ENCODE data around the gene ZNF407.

Gene ZNF407

GRCh38 chr18:75104483-75104882 lies 506.8 kb downstream of the ZNF407 start:
- no peak for DNase-seq (ENCODE audit: low read depth)

- no peak for DNase-seq (ENCODE audit: low read depth)
These were observed 508.0 kb downstream of the ZNF407 start for GRCh38 chr18:75105551-75106254.

GRCh38 chr18:75106746-75107145 lies 509.1 kb downstream of the ZNF407 start:
- DNase-seq (ENCODE audit: low read depth): no peak

GRCh38 chr18:75107196-75107930 lies 509.7 kb downstream of the ZNF407 start:
- no peak for DNase-seq (ENCODE audit: low read depth)

- DNase-seq (ENCODE audit: low read depth): no peak
These were observed 510.2 kb downstream of the ZNF407 start for GRCh38 chr18:75107931-75108276.

- no peak for DNase-seq (ENCODE audit: low read depth)
These were observed 511.1 kb downstream of the ZNF407 start for GRCh38 chr18:75108579-75109318.

GRCh38 chr18:75109319-75109691 lies 511.6 kb downstream of the ZNF407 start:
- DNase-seq (ENCODE audit: low read depth): no peak

- no peak for DNase-seq (ENCODE audit: low read depth)
These were observed 512.1 kb downstream of the ZNF407 start for GRCh38 chr18:75109819-75110218.

- DNase-seq (ENCODE audit: low read depth): no peak
These were observed 512.6 kb downstream of the ZNF407 start for GRCh38 chr18:75110311-75110710.

GRCh38 chr18:75110846-75111415 lies 513.3 kb downstream of the ZNF407 start:
- no peak for DNase-seq (ENCODE audit: low read depth)

- peak; percentile 62 for DNase-seq (ENCODE audit: low read depth)
These were observed 514.1 kb downstream of the ZNF407 start for GRCh38 chr18:75111760-75112159.

GRCh38 chr18:75112186-75113096 lies 514.8 kb downstream of the ZNF407 start:
- DNase-seq (ENCODE audit: low read depth): no peak

GRCh38 chr18:75113455-75113854 lies 515.8 kb downstream of the ZNF407 start:
- DNase-seq (ENCODE audit: low read depth): no peak

- DNase-seq (ENCODE audit: low read depth): no peak
These were observed 516.6 kb downstream of the ZNF407 start for GRCh38 chr18:75114231-75114764.

Measured in ELR (cell line).